Activated CD8-positive, alpha-beta T cell treated with anti-CD3 and anti-CD28 coated beads, Interleukin-2, amount 10 ng/mL, durations not matched to agents 7 days and 5 days (primary cell): ENCODE results near the gene MEGF6. TPM values are rescaled to one million over a fixed set of nuclear protein-coding genes. Genes with fewer than 3 reads are reported as not detected.

Experiments used
- ATAC-seq: fragments of 150-1000 bp; cut with Tn5 transposase; one replicate; pipeline ENCODE4 v1.10.0; 2021; ENCODE audit warnings: moderate library complexity
- CTCF ChIA-PET: fragments of 350-600 bp; sonication (Branson Sonifier 250); formaldehyde crosslinking; loops from one replicate; lab custom pipeline; 2021; ENCODE audit warnings: antibody characterized with exemption; lab: Charles Lee
- POLR2A ChIA-PET: fragments of 350-600 bp; sonication (Branson Sonifier 250); formaldehyde crosslinking; loops from one replicate; lab custom pipeline; 2021; ENCODE audit warnings: antibody characterized with exemption; lab: Charles Lee
- DNase-seq: peaks from one replicate; pipeline ENCODE4 v3.0.0-alpha.2; 2020
- H3K27ac Mint-ChIP-seq: one replicate; pipeline ENCODE4 v1.8.0; 2021; ENCODE audit warnings: mild to moderate bottlenecking, mixed read lengths
- H3K27me3 Mint-ChIP-seq: one replicate; pipeline ENCODE4 v1.8.0; 2021; ENCODE audit warnings: low read depth, mixed read lengths
- H3K36me3 Mint-ChIP-seq: one replicate; pipeline ENCODE4 v1.8.0; 2021; ENCODE audit warnings: low read depth, mixed read lengths
- H3K4me1 Mint-ChIP-seq: one replicate; pipeline ENCODE4 v1.8.0; 2021; ENCODE audit warnings: low read depth, mixed read lengths
- H3K4me3 Mint-ChIP-seq: one replicate; pipeline ENCODE4 v1.8.0; 2021; ENCODE audit warnings: mild to moderate bottlenecking, mixed read lengths
- H3K9me3 Mint-ChIP-seq: one replicate; pipeline ENCODE4 v1.8.0; 2022; ENCODE audit warnings: mixed read lengths; ENCODE audit not compliant: insufficient read depth
- total RNA-seq, 2 experiments: library from RNA; stranded (reverse); gene quantifications; one replicate each; pipeline ENCODE4 v1.2.3, GENCODE V29; 2021

The MEGF6 gene
- total RNA-seq, 2 experiments from 2014 or later: 7.1 to 8.3 TPM

DNA sequence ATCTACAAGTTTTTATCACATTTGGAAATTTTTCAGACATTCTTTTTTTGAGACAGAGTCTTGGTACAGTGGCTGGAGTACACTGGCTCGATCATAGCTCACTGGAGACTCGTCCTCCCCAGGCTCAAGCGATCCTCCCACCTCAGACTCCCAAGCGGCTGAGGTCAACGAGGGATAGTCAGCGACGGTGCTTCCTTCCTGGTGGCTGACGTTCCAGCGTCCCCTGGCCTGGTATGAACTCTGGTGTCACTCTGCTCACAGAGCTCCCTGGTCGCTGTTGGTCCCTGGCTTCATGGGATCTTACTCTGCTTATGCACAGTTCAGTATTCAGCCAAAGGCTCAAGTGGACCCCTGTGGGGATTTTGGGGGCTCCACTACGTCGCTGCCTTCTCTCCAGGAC, 160.3 kb downstream of the MEGF6 start:
- no peak overlapping the region for H3K27ac Mint-ChIP-seq
- POLR2A ChIA-PET: no interaction called here
- peaks cover 5% of the 10 kb centered on the region for H3K27me3 Mint-ChIP-seq
- peaks cover 2% of the 10 kb centered on the region for H3K4me1 Mint-ChIP-seq
- no peak overlapping the region for H3K4me3 Mint-ChIP-seq
- H3K36me3 Mint-ChIP-seq: no peaks in the 10 kb centered on the region
- CTCF ChIA-PET: no interaction called here
- DNase-seq (no peak), ATAC-seq (no peak)
- H3K9me3 Mint-ChIP-seq: no peaks in the 10 kb centered on the region

DNA sequence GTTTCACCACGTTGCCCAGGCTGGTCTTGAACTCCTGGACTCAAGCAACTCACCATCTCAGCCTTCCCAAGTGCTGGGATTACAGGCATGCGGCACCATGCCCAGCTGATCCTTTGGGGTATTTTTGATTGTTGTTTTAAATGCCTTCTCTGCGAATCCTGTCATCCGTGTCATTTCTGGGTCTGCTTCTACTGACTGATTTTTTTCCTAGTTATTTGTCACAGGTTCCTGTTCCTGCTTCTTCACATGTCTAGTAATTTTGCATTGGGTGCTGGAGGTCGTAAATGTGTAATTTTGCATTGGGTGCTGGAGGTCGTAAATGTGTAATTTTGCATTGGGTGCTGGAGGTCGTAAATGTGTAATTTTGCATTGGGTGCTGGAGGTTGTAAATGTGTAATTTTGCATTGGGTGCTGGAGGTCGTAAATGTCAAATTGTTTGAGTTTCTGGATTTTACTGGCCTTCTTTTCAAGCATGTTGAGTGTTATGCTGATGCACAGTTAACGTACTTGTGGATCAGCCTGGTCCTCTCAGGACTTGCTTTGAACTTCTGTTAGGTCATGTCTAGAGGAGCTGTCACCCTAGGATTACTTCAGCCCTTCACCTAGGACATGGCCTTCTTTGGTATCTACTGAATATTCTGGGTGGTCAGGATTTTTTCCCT, 161.0 kb downstream of the MEGF6 start:
- Mint-ChIP-seq H3K4me1 (peaks cover 2% of the 10 kb centered on the region), H3K27ac (no peak overlapping the region), H3K27me3 (peaks cover 5% of the 10 kb centered on the region), H3K36me3 (no peaks in the 10 kb centered on the region), H3K9me3 (no peaks in the 10 kb centered on the region), H3K4me3 (no peak overlapping the region)
- ChIA-PET POLR2A (no interaction called here), CTCF (no interaction called here)
- DNase-seq: no peak
- ATAC-seq: no peak

DNA sequence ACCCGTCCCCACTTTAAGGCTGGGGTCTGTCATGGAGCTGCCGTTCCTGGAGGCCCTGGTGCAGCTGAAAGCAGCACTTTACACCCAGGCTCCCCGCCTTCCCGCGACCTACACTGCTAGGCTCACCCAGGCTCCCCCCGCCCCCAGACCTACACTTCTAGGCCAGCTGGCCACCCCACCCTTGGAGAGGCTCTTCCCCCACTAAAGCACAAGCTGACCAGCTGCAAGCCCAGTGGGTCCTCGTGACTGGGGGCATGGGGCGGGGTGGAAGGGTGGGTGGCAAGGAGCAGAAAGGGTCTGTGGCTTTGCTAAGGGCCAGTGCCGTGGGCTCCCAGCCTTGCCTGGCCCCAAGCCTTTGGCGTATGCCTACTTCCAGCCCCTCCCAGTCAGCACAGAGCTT, 166.6 kb downstream of the MEGF6 start:
- CTCF ChIA-PET: no interaction called here
- POLR2A ChIA-PET: no interaction called here
- no peaks in the 10 kb centered on the region for H3K36me3 Mint-ChIP-seq
- peaks cover 3% of the 10 kb centered on the region for H3K27me3 Mint-ChIP-seq
- H3K4me1 Mint-ChIP-seq: no peaks in the 10 kb centered on the region
- no peaks in the 10 kb centered on the region for H3K9me3 Mint-ChIP-seq
- no peak overlapping the region for H3K27ac Mint-ChIP-seq
- no peak for DNase-seq
- no peak overlapping the region for H3K4me3 Mint-ChIP-seq
- no peak for ATAC-seq

DNA sequence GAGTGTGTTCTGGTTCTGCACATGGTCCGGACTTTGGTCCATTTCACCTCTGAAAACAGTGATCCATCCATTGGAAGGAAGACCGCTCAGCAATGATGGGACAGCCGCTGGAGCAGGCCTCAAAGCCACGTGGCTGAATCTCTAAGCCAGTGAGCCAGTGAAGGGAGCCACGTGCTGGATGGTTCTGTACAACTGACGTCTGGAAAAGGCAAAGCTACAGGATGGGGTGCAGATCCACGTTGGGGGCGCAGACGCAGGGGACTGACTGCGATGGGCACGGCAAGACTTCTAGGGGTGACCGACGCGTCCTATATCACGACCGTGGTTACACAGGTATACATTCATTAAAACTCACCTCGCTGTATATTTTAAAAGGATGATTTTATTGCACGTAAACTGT, 167.0 kb downstream of the MEGF6 start:
- ChIA-PET POLR2A (no interaction called here), CTCF (no interaction called here)

DNA sequence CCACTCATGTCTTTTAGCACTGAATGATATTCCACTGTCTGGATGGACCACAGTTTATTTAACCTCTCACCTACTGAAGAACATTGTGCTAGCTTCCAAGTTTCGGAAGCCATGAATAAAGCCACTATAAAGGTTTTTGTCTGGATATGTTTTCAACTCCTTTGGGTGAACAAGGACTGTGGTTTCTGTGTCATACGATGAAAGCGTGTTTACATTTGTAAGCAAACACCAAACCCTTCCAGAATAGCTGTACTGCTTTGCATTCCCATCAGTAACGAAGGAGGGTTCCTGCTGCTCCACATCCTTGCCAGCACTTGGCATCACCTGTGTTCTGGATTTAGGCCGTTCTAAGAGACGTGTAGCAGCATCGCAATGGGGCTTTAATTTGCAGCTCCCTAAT, 167.5 kb downstream of the MEGF6 start:
- ATAC-seq: no peak
- ChIA-PET POLR2A (no interaction called here), CTCF (interaction anchor here (1.5 kb wide), 1 partner anchor 9 kb away, joined by 4 read pairs; no protein-coding TSS in a partner anchor)
- no peak overlapping the region for H3K4me3 Mint-ChIP-seq
- H3K4me1 Mint-ChIP-seq: no peaks in the 10 kb centered on the region
- H3K9me3 Mint-ChIP-seq: no peaks in the 10 kb centered on the region
- no peak overlapping the region for H3K27ac Mint-ChIP-seq
- no peak for DNase-seq
- H3K36me3 Mint-ChIP-seq: no peaks in the 10 kb centered on the region
- peaks cover under 1% of the 10 kb centered on the region for H3K27me3 Mint-ChIP-seq

More for the DNA sequence above, 167.0 kb downstream of the MEGF6 start:
- no peaks in the 10 kb centered on the region for H3K4me1 Mint-ChIP-seq
- no peak for DNase-seq
- H3K27me3 Mint-ChIP-seq: peaks cover 3% of the 10 kb centered on the region
- no peaks in the 10 kb centered on the region for H3K9me3 Mint-ChIP-seq
- no peak overlapping the region for H3K27ac Mint-ChIP-seq
- ATAC-seq: no peak
- no peak overlapping the region for H3K4me3 Mint-ChIP-seq
- H3K36me3 Mint-ChIP-seq: no peaks in the 10 kb centered on the region

DNA sequence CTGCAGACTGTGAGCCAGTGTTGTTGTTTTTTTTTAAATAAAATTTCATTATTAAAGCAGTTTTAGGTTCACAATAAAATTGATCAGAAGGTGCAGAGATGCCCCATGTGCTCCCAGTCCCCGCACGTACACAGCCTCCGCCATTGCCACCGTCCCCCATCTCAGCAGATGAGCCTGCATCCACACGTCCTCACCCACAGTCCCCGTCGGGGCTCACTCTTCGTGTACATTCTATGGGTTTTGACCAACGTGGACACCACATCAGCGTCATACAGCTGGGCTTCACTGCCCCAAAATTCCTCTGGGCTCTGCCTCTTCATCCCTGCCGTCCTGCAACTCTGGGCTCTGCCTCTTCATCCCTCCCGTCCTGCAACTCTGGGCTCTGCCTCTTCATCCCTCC, 168.4 kb downstream of the MEGF6 start:
- no peaks in the 10 kb centered on the region for H3K4me1 Mint-ChIP-seq
- ATAC-seq (no peak), DNase-seq (no peak)
- no peak overlapping the region for H3K4me3 Mint-ChIP-seq
- ChIA-PET CTCF (interaction anchor here (1.5 kb wide), 1 partner anchor 10 kb away, joined by 4 read pairs; no protein-coding TSS in a partner anchor), POLR2A (no interaction called here)
- no peaks in the 10 kb centered on the region for H3K9me3 Mint-ChIP-seq
- H3K36me3 Mint-ChIP-seq: no peaks in the 10 kb centered on the region
- no peak overlapping the region for H3K27ac Mint-ChIP-seq
- no peaks in the 10 kb centered on the region for H3K27me3 Mint-ChIP-seq

DNA sequence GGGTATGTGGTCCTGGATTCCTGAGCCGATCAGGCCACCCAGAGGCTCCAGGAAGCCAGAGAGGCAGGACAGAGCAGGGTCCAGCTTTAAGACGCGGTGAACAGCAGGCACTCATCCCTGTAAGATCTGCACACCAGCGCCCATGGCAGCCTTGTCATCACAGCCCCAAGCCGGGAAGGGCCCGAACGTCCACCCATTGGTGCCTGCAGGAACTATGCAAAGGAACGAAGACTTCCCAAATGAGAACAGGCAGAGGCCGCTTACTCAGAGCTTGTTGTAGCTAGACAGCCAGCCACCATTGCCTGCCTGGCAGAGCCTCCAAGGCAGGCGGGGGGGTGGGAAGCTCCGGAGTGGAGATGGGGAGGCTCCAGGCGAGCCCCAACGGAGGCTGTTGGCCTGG, 169.0 kb downstream of the MEGF6 start:
- no peaks in the 10 kb centered on the region for H3K27me3 Mint-ChIP-seq
- DNase-seq (no peak), ATAC-seq (no peak)
- H3K4me3 Mint-ChIP-seq: no peak overlapping the region
- no peaks in the 10 kb centered on the region for H3K36me3 Mint-ChIP-seq
- no peaks in the 10 kb centered on the region for H3K9me3 Mint-ChIP-seq
- no peaks in the 10 kb centered on the region for H3K4me1 Mint-ChIP-seq
- ChIA-PET POLR2A (no interaction called here), CTCF (interaction anchor here (1.5 kb wide), 1 partner anchor 11 kb away, joined by 4 read pairs; no protein-coding TSS in a partner anchor)
- H3K27ac Mint-ChIP-seq: no peak overlapping the region

DNA sequence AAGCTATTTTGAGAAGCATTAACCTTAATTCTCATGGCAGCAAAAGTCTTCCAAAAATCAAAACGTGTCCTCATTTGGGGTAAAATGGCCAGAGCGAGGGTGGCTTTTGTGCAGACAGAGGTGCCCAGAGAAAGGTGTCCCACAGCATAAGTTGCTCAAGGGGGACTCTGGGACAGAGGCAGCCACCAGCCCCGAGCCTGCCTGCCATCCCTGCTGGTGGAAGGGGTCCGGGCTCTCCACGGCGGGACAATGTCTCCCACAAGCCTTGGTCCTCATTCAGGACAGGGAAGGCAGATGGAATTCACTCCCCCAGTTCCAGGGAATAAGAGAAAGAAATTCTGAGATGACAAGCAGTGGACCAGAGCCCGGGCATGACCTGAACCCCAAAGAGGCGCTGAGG, 169.4 kb downstream of the MEGF6 start:
- ChIA-PET POLR2A (no interaction called here), CTCF (interaction anchor here (0.7 to 0.9 kb wide), 2 partner anchors 11 to 177 kb away, joined by 3 read pairs; no protein-coding TSS in a partner anchor)
- Mint-ChIP-seq H3K4me1 (no peaks in the 10 kb centered on the region), H3K9me3 (no peaks in the 10 kb centered on the region), H3K36me3 (no peaks in the 10 kb centered on the region), H3K27ac (no peak overlapping the region), H3K4me3 (no peak overlapping the region), H3K27me3 (no peaks in the 10 kb centered on the region)
- ATAC-seq: no peak
- no peak for DNase-seq

DNA sequence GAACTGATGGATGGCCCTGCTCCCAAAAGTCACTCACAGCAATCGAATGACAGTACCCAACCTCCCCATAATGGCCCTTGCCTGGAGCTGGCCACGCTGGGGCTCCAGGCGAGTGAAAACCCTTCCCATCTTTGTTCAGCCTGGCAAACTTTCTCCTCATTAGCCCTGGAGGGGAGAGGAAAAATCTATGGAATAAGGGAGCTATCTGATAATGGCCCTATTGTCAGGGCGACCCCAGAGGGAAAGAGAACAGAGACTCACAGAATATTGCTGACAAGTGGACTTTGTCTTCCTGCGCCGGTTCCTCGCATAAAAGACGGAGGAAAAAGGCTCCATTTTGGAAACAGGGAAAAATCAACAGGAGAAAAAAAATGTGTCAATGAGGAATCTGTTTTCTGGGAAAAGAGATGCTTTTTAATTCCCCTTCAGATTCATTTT, 169.9 kb downstream of the MEGF6 start:
- Mint-ChIP-seq H3K27ac (no peak overlapping the region), H3K36me3 (no peaks in the 10 kb centered on the region), H3K4me3 (no peak overlapping the region), H3K4me1 (no peaks in the 10 kb centered on the region), H3K27me3 (no peaks in the 10 kb centered on the region), H3K9me3 (no peaks in the 10 kb centered on the region)
- DNase-seq (no peak), ATAC-seq (no peak)
- ChIA-PET CTCF (interaction anchor here (0.7 to 0.9 kb wide), 2 partner anchors 11 to 177 kb away, joined by 3 read pairs; no protein-coding TSS in a partner anchor), POLR2A (no interaction called here)

DNA sequence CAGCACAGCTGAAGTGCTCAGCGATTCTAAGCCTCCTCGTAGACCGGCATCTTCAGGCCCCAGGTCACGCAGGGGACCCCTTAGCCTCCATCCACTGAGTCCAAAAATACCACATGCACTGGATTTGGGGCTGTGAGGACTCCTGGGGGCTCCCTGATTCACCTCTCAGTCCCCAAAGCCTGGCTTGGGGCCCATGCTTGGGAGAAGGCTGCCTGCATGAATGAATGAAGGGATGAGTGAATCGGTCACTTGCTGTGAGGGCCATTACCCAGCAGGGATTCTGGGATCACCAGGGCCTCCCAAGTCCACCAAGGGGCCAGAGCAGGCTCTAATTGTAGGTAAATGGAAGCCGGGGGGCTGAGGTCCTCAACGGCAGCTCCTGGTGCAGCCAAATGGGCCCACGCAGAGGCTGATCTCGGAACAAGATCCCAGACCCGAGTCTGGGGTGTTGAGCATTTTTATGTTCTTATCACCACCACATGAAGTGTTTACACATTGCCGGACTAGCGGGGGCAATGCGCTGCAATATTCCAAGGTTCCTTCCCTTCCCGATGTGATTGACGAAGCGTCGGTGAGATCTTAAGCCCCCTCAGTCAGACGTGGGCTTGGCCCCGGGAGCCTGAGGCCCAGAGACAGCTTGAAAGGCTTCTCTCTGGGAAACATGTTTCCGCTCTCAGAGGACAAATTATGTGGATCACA, 170.4 kb downstream of the MEGF6 start:
- no peaks in the 10 kb centered on the region for H3K4me1 Mint-ChIP-seq
- no peaks in the 10 kb centered on the region for H3K9me3 Mint-ChIP-seq
- CTCF ChIA-PET: interaction anchor here (0.7 to 0.9 kb wide), 2 partner anchors 12 to 178 kb away, joined by 3 read pairs; no protein-coding TSS in a partner anchor
- DNase-seq: no peak
- no peaks in the 10 kb centered on the region for H3K36me3 Mint-ChIP-seq
- POLR2A ChIA-PET: no interaction called here
- H3K4me3 Mint-ChIP-seq: no peak overlapping the region
- no peak for ATAC-seq
- no peak overlapping the region for H3K27ac Mint-ChIP-seq
- H3K27me3 Mint-ChIP-seq: no peaks in the 10 kb centered on the region

DNA sequence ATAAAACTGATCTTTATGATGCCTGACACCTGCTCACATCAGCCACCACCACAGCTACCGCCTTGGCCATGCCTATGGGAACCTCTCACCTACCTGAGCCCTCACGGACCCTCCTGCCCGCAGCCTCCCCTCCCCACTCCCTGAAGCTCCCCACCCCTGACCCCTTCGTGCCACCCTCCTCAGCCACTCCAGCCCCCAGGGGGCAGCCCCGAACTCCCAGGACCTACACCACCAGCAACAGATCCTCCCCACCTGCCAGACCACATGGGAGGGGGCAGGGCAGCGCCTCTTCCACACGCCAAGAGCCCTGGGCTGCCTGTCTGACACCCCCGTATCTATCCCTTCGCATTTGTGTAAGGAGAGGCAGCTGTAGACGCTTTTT, 171.0 kb downstream of the MEGF6 start:
- H3K36me3 Mint-ChIP-seq: no peaks in the 10 kb centered on the region
- DNase-seq: no peak
- no peaks in the 10 kb centered on the region for H3K4me1 Mint-ChIP-seq
- ChIA-PET CTCF (no interaction called here), POLR2A (no interaction called here)
- ATAC-seq: no peak
- H3K27ac Mint-ChIP-seq: no peak overlapping the region
- H3K4me3 Mint-ChIP-seq: no peak overlapping the region
- H3K27me3 Mint-ChIP-seq: no peaks in the 10 kb centered on the region
- H3K9me3 Mint-ChIP-seq: no peaks in the 10 kb centered on the region
